Fibroblast of the aortic adventitia (primary cell): ENCODE results near the gene DENND2A. TPM values are rescaled to one million over a fixed set of nuclear protein-coding genes. Genes with fewer than 3 reads are reported as not detected.

ENCODE experiments used
- DNase-seq: peaks from one replicate; pipeline ENCODE4 v3.0.0-alpha.2; 2010; ENCODE audit warnings: low read depth
- H3K4me3 ChIP-seq: 2 replicates; pipeline ENCODE4 v1.5.1; 2011; ENCODE audit warnings: low read depth, mild to moderate bottlenecking, control low read depth, low read length, moderate library complexity
- CTCF ChIP-seq: IDR thresholded peaks from 2 replicates; pipeline ENCODE4 v1.5.1; 2011; ENCODE audit warnings: mild to moderate bottlenecking, low read length, control low read depth, inconsistent platforms; ENCODE audit not compliant: insufficient read depth
- total RNA-seq: library from RNA; depleted of rRNA; stranded (reverse); fragments of >200 nt; gene quantifications from 2 replicates; pipeline ENCODE4 v1.2.3, GENCODE V29; 2012; ENCODE audit warnings: low replicate concordance

Gene DENND2A
- total RNA-seq, 1 donor, result 17.7 TPM

- TF ChIP-seq CTCF, result no peak
- DNase-seq, result no peak
- no peak overlapping the region for H3K4me3 ChIP-seq
Observed at GRCh38 chr7:140597428-140597949, 43.1 kb downstream of the DENND2A start.

GRCh38 chr7:140596519-140597427, 43.8 kb downstream of the DENND2A start:
- DNase-seq, result peak; percentile 98
- H3K4me3 ChIP-seq, result no peak overlapping the region
- TF ChIP-seq CTCF, result no peak

GRCh38 chr7:140595468-140596092, 45.0 kb downstream of the DENND2A start:
- TF ChIP-seq CTCF, result no peak
- H3K4me3 ChIP-seq, result no peak overlapping the region
- DNase-seq, result no peak

GRCh38 chr7:140594131-140594691, 46.4 kb downstream of the DENND2A start:
- DNase-seq, result no peak
- no peak for TF ChIP-seq CTCF

DNA sequence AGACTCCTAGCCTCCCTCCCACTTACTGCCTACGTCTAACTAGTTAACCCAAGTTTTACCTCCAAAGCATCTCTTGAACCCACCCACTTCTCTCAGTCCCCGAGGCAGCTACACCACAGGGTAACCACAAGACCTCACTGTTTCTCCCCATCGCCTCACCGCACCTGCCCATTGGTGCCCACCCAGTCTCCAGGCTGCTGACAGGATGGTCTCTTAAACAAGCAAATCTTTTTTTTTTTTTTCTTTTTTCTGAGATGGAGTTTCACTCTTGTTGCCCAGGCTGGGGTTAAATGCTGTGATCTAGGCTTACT, 47.0 kb downstream of the DENND2A start:
- TF ChIP-seq CTCF, result no peak
- no peak overlapping the region for H3K4me3 ChIP-seq

More at GRCh38 chr7:140594131-140594691, 46.4 kb downstream of the DENND2A start:
- H3K4me3 ChIP-seq, result no peak overlapping the region

DNA sequence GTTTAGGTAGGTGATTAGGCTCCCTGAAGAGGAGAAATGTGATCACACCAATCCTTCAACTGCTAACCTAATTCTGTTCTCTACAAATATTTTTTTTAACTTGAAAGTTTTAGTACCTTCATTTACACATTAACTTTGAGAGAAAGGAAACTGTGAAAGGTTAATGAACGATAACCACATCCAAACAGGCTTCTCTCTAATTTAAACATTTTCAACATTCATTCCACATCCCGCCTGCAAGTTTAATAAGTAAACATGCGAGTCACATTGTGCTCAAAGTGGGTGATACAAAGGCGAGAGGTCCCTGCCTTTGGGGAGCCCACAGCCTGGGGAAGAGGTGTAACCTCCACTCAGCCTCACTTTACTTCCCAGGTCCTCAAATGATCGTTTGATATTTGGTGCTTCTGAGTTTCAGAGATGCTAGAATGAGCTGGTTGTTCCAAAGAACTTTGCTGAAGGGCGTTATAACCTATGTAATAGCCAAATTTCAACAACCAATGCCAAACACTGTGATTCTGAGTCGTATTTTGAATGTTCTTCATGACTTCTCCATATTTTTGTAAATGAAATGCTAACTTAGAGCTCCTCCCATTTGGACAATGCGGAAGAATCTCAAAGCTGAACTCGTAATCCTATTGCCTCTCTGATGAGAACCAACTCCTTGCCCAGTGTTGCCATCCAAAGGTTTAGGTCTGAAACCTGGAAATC, 47.5 kb downstream of the DENND2A start:
- no peak for TF ChIP-seq CTCF
- DNase-seq, result peak; percentile 65
- no peak overlapping the region for H3K4me3 ChIP-seq

More for the DNA sequence above, 47.0 kb downstream of the DENND2A start:
- no peak for DNase-seq
